D341Med (cell line): ENCODE data around the gene KBTBD3.
"Not testable (repeated sequence)": the region's sequence is repeated elsewhere in the genome, so short reads cannot be mapped to it uniquely, and the experiment has no call there.

Experiments
- DNase-seq: peaks from one replicate; pipeline ENCODE4 v3.0.0; 2012; ENCODE audit warnings: low spot score

Gene KBTBD3

DNA sequence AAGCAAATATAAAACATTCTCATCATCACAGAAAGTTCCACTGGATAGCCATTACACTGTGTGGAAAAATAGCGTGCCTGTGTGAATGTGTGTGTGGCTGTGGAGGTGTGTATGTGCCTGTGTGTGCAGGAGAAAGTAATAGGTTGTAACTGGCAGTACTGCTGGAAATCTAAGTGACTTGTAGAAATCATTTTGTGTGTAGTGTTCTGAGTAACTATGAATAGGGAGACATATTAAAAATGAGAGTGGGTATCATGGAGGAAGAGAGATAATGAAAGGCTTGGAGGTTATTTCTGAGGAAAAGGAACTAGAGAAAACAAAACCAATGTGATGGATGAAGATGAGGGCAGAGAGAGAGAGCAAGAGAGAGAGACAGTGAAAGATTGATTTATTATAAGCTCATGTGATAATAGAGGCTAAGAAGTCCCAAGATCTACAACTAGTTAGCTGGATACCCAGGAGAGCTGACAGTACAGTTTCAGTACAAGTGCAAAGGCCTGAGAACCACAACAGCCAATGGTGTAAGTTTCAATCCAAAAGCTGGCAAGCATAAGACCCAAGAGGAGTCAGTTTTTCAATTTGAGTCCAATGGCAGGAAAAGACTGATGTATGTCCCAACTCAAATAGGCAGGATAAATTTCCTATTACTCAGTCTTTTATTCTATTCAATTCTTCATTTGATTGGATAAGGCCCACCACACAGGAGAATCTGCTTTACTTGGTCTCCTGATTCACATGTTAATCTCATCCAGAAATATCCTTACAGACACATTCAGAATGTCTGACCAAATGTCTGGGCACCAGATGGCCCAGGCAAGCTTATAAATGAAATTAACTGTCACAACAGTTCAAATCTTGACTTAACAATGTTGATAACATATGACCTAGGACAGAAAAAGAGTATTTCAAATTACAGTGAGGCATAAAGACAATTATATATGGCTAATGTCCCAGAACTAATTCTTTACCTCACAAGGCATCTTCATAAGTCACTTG lies 14.9 kb downstream of the KBTBD3 start:
- DNase-seq = no peak

DNA sequence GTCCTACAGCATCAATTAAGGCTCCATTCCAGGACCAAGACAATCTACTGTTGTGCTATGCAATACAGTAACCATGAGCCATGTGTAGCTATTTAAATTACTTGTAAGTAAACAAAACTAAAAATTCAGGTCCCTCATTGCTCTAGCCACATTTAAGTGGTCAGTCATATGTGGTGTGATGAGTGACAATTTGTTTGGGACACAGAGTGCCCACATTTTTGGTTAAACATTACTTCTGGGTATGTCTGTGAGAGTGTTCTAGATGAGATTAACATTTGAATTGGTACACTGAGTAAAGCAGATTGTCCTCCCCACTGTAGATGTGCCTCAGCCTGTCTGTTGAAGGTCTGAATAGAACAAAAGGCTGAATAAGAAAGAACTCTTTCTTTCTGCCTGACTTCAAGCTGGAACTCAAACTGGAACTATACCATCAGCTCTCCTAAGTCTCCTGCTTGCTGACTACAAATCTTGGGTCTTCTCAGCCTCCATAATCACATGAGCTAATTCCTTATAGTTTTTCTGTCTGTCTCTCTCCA lies 15.8 kb downstream of the KBTBD3 start:
- DNase-seq = no peak

- DNase-seq = no peak
Measured at GRCh38 chr11:106059617-106060016, 17.5 kb downstream of the KBTBD3 start.

DNA sequence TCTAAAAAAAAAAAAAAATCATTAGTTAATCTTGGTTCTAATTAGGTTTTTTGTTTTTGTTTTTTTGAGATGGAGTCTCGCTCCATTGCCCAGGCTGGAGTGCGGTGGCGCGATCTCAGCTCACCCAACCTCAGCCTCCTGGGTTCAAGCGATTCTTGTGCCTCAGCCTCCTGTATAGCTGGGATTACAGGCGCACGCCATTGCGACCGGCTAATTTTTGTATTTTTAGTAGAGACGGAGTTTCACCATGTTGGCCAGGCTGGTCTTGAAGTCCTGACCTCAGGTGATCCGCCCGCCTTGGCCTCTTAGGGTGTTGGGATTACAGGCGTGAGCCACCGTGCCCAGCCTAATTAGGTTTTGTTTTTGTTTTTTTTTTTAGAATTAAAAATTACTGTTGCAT lies 18.8 kb downstream of the KBTBD3 start:
- DNase-seq = not testable (repeated sequence)

GRCh38 chr11:106051103-106051502 lies 26.0 kb downstream of the KBTBD3 start:
- DNase-seq = no peak

GRCh38 chr11:106049727-106050476 lies 27.2 kb downstream of the KBTBD3 start:
- no peak for DNase-seq

DNA sequence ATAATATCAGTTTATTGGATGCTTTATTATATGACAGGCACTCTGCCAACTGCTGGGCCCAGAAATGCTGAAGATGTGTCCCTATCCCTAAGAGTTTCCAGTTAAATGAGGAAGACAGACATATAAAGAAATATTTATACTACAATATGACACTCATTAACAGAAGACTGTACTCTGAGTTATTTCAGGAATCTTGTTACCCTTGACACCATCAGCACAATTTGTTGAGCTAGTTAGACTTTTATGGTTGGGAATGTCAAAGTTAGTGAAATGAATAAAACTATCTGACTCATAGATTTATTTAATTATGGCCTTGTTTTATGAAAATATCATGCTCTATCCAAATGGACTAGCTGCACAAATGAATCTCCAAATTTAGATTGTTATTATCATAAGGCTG lies 29.5 kb downstream of the KBTBD3 start:
- no peak for DNase-seq

- DNase-seq = no peak
Measured at GRCh38 chr11:106043540-106043939, 33.6 kb downstream of the KBTBD3 start.

DNA sequence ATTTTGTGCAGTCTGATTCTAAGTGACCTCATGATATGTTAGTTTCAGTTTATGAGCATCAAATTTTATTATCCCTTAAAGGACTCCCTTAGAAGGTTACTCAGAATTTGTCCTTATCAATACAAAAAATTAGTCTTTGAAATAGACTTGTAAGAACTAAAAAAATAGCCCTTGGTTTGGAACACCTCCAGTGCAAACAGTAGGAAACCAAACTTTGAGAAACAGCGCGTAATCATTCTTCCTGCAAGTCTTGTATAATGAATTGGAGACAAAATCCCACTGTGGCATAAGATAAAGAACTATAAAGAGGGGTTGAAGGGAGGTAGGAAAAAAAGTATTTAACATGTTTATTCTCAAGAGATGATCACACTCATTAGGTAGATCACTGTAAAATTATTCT lies 44.3 kb downstream of the KBTBD3 start:
- DNase-seq = no peak

DNA sequence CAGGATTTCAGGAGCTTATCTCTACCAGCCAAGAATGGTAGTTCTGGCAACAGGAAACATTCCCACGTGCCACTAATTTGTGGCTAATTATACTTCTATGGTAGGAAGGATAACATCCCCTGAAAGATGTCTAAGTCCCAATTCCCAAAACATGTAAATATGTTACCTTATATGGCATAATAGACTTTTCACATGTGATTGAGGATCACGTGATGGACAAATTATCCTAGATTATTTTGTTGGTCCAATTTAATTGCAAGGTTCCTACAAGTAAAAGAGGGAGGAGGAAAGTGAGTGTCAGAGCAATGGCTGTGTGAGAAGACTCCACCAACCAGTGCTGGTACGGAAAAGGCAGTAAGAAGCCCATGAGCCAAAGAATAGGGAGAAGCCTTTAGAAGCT lies 45.2 kb downstream of the KBTBD3 start:
- no peak for DNase-seq

DNA sequence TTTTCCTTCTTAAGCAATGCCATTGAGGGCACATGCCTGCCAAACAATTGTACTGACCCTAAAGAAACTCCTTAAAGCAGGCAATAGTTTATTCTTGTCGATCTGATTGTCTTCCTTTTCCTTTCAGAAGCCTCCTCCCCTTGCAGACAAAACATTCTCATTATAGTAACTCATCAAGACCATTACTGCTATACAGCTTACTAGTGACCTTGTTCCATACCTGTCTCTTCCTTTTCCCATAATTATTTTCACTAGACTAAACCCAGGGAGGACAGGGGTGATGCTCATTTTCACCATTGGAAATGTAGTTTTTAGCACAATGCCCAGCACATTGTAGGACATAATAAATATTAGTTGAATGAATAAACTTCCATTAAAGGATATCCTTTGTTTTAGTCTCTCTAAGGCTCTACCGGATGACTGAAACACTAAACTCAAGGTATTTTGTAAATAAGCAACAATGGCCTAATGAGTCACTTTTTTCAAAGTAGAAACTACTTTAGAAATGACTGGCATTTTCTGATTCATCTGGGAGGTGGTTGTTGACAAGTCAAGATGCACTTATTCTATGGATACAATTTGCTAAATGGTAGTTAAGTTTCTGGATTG lies 45.8 kb downstream of the KBTBD3 start:
- DNase-seq = no peak

GRCh38 chr11:106030609-106031008 lies 46.5 kb downstream of the KBTBD3 start:
- no peak for DNase-seq

GRCh38 chr11:106022795-106023275 lies 54.3 kb downstream of the KBTBD3 start:
- no peak for DNase-seq

DNA sequence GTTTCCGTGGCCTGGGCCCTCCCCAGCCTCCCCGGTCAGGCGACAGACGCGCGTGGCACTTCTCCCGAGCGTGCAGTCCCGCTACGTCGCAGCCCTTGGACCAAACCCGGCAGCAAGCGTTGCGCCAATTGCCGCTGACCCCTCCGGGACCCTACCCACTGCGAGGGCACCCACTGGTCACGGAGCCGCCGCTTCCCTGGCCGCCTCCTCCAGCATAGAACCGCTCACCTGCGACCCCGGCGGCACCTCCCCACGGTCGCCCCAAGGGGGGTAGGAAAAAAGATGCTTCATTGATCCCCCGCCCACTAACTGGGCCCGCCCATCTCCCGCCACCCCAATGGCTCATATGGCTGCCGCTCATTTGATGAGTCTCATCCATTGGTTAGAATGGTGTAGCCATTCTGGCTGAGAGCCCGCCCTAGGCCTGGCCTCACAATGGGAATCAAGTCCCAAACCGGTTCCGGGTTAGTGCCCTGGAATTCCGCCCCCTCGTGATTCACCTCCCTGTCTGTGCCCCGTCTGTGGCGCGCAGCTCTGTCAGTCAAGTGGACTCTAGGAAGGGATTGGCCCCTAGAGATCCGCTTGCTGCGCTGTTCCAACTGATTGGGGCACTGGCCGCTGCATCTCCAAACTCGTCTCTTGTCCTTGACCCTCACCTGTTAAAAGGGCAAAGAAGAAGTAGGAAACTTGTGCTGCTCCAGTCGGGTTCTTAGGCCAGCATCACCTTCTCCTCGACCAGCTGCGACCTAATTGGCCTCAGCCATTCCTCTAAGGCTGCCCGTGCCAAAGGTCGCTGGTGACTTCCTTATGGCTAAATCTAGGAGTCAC lies 55.0 kb downstream of the KBTBD3 start, which contains the start of gene MSANTD4:
TSS of gene MSANTD4 (minus strand) at position 274 of the 828 bp plus-strand sequence. CDS start 11,323 bp downstream, outside the sequence.
- DNase-seq = peak; percentile 86

GRCh38 chr11:106021181-106021966 lies 55.8 kb downstream of the KBTBD3 start:
- DNase-seq = no peak

DNA sequence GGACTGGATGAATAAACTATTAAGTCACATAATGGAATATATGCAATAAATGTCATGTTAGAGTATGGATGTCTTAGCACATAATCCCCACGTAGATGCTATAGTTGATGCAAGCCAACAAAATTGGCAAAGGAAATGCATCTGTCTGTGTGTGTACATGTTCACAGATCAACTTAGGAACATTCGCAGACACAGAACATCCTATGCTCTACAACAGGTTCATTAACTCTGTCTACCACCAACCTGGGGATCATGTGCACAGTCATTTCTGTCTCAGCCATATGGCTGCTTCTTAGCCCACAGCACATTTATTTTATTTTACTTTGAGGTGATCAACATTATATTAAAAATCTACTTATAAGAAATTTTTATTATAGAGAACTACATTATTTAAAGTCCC lies 60.1 kb downstream of the KBTBD3 start:
- no peak for DNase-seq

GRCh38 chr11:106015066-106015465 lies 62.1 kb downstream of the KBTBD3 start:
- DNase-seq = no peak

GRCh38 chr11:106014620-106015019 lies 62.5 kb downstream of the KBTBD3 start:
- no peak for DNase-seq

GRCh38 chr11:106014035-106014434 lies 63.1 kb downstream of the KBTBD3 start:
- DNase-seq = no peak

GRCh38 chr11:106012744-106013143 lies 64.4 kb downstream of the KBTBD3 start:
- DNase-seq = no peak
